Loucy (cell line): ENCODE results near the gene GSTP1.

Experiments used
- H2AFZ ChIP-seq: fragments of 200-600 bp; sonication (generic); 2 replicates; pipeline ENCODE4 v1.6.0; 2016; ENCODE audit warnings: antibody characterized with exemption, mild to moderate bottlenecking, low read length, moderate library complexity
- H3F3A ChIP-seq: fragments of 200-600 bp; 2 replicates; pipeline ENCODE4 v1.6.0; 2016; ENCODE audit warnings: antibody characterized with exemption, low read depth, mild to moderate bottlenecking
- H3K27me3 ChIP-seq: fragments of 200-600 bp; sonication (generic); 2 replicates; pipeline ENCODE4 v1.6.1; 2014; ENCODE audit warnings: low read length, mild to moderate bottlenecking; ENCODE audit not compliant: insufficient read depth, poor library complexity, severe bottlenecking
- H3K36me3 ChIP-seq: fragments of 200-600 bp; sonication (generic); 2 replicates; pipeline ENCODE4 v1.6.1; 2016; ENCODE audit warnings: low read length; ENCODE audit not compliant: insufficient read depth
- H3K4me1 ChIP-seq: fragments of 200-600 bp; sonication (generic); 2 replicates; pipeline ENCODE4 v1.5.1; 2014; ENCODE audit warnings: low read length, mild to moderate bottlenecking; ENCODE audit not compliant: insufficient read depth, poor library complexity, severe bottlenecking
- H3K4me2 ChIP-seq: fragments of 200-600 bp; sonication (generic); 2 replicates; pipeline ENCODE4 v1.6.0; 2014; ENCODE audit warnings: antibody characterized with exemption, low read length, low read depth, mild to moderate bottlenecking; ENCODE audit not compliant: poor library complexity, severe bottlenecking
- H3K4me3 ChIP-seq: fragments of 200-600 bp; sonication (generic); 2 replicates; pipeline ENCODE4 v1.5.1; 2014; ENCODE audit warnings: low read length, mild to moderate bottlenecking, mixed read lengths; ENCODE audit not compliant: poor library complexity, severe bottlenecking
- H3K79me2 ChIP-seq: fragments of 200-600 bp; sonication (generic); 2 replicates; pipeline ENCODE4 v1.6.1; 2014; ENCODE audit warnings: low read length; ENCODE audit not compliant: insufficient read depth
- H3K9ac ChIP-seq: fragments of 200-600 bp; sonication (generic); 2 replicates; pipeline ENCODE4 v1.6.0; 2014; ENCODE audit warnings: mild to moderate bottlenecking, low read depth, low read length, moderate library complexity; ENCODE audit not compliant: poor library complexity, severe bottlenecking
- H3K9me2 ChIP-seq: fragments of 200-600 bp; sonication (generic); replicated peaks from 2 replicates; pipeline ENCODE4 v1.6.1; 2016; ENCODE audit warnings: low read depth, low read length, mixed read lengths
- H3K9me3 ChIP-seq: fragments of 200-600 bp; sonication (generic); 2 replicates; pipeline ENCODE4 v1.6.1; 2014; ENCODE audit warnings: mild to moderate bottlenecking, antibody characterized with exemption, low read length, low read depth; ENCODE audit not compliant: insufficient read depth
- H4K20me1 ChIP-seq: fragments of 200-600 bp; sonication (generic); 2 replicates; pipeline ENCODE4 v1.6.0; 2014; ENCODE audit warnings: antibody characterized with exemption, low read length, mild to moderate bottlenecking; ENCODE audit not compliant: insufficient read depth, poor library complexity, severe bottlenecking
- EZH2phosphoT487 ChIP-seq: fragments of 200-600 bp; IDR thresholded peaks from 2 replicates; pipeline ENCODE4 v1.6.1; 2018; ENCODE audit warnings: antibody characterized with exemption, mild to moderate bottlenecking, moderate library complexity, borderline replicate concordance
- TF ChIP-seq, protein P1 (sequence below): fragments of 200-600 bp; sonication (generic); conservative IDR thresholded peaks from 2 replicates; pipeline ENCODE4 v1.5.1; 2014; ENCODE audit warnings: mild to moderate bottlenecking, antibody characterized with exemption, low read length

Gene GSTP1

GRCh38 chr11:67629386-67630227 lies 46.0 kb downstream of the GSTP1 start, which contains the start of gene NUDT8:
Gene NUDT8, minus strand, starts transcription at chr11:67629937. Its CDS starts 26 bp downstream, at chr11:67629911.
- Histone ChIP-seq H3K9me2 (no peaks in the 10 kb centered on the region), H3K4me3 (peak within 1 kb of the TSS; percentile 78), H3K36me3 (no peaks in the 10 kb centered on the region), H3K4me2 (peak within 1 kb of the TSS; percentile 86), H3K4me1 (peaks cover 33% of the 10 kb centered on the region), H2AFZ (peak within 1 kb of the TSS; percentile 76), H4K20me1 (peaks cover 3% of the 10 kb centered on the region), H3K79me2 (peaks cover 24% of the 10 kb centered on the region; the same call in 1 of the 2 replicates), H3K9me3 (no peaks in the 10 kb centered on the region), H3K9ac (peak within 1 kb of the TSS; percentile 76), H3K27me3 (no peaks in the 10 kb centered on the region), H3F3A (no peaks in the 10 kb centered on the region)
- no peak for TF ChIP-seq EZH2phosphoT487
- TF ChIP-seq, protein P1, sequence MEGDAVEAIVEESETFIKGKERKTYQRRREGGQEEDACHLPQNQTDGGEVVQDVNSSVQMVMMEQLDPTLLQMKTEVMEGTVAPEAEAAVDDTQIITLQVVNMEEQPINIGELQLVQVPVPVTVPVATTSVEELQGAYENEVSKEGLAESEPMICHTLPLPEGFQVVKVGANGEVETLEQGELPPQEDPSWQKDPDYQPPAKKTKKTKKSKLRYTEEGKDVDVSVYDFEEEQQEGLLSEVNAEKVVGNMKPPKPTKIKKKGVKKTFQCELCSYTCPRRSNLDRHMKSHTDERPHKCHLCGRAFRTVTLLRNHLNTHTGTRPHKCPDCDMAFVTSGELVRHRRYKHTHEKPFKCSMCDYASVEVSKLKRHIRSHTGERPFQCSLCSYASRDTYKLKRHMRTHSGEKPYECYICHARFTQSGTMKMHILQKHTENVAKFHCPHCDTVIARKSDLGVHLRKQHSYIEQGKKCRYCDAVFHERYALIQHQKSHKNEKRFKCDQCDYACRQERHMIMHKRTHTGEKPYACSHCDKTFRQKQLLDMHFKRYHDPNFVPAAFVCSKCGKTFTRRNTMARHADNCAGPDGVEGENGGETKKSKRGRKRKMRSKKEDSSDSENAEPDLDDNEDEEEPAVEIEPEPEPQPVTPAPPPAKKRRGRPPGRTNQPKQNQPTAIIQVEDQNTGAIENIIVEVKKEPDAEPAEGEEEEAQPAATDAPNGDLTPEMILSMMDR: peak; percentile 83

DNA sequence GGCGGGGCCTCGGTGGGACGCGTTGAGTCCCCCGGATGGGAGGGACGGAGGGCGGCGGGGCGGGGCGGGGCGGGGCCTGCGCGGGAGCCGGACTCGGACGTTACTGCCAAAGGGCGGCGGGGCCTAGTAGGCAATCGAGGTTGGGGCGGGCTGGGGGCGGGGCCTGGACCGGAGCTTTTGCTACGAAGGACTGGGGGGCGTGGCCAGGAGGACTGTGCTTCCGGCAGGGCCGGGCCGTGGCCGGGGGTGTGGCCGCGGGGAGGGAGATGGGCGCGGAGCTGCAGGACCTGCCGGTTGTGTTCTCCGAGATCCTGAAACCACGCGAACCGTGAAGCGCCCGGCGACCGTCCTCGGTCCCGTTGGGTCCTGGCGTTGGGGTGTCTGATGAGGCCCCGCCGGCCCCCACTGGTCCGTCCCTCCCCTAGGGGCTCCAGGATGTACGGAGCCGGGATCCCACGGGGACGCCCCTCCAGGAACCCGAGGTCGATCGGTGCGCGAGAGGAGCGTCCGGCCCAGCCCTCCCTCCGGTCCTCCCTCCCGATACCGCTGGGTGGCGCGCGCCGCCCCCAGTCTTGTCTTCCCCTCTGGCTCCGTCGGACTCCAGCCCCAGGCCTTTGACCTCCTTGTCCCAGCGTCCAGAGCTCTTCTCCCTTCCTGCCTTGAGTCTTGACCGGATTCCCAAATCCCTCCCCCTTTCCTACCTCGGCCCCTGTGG lies 46.8 kb downstream of the GSTP1 start:
- Histone ChIP-seq H2AFZ (peak overlapping the region; percentile 76), H3K4me2 (peak overlapping the region; percentile 86), H3K36me3 (no peaks in the 10 kb centered on the region), H3K27me3 (no peaks in the 10 kb centered on the region), H3F3A (no peaks in the 10 kb centered on the region), H3K79me2 (peaks cover 20% of the 10 kb centered on the region; the same call in 1 of the 2 replicates), H3K9me3 (no peaks in the 10 kb centered on the region), H3K9me2 (no peaks in the 10 kb centered on the region), H3K9ac (peak overlapping the region; percentile 76), H3K4me3 (peak overlapping the region; percentile 78), H3K4me1 (peaks cover 29% of the 10 kb centered on the region), H4K20me1 (peaks cover 3% of the 10 kb centered on the region)
- TF ChIP-seq EZH2phosphoT487: no peak
- TF ChIP-seq, protein P1: peak; percentile 77

DNA sequence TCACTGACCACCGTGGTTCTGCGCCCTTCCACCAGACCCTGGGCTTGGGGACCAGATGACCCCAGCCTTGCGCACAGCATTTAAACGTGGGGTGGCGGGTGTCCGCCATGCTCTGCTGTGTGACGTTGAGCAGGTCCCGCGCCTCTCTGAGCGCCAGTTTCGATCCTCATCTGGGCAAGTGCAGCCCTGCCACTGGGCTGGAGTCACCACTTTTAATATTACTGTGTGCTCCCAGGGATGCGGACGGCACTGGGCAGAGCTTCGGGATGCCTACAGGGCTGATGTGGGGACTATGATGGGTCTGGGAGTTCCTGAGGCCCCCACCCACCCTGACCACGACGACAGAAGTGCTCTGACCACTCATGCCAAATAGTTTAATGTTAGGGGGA lies 47.3 kb downstream of the GSTP1 start:
- Histone ChIP-seq H3K27me3 (no peaks in the 10 kb centered on the region), H2AFZ (no peak overlapping the region)

More for the DNA sequence above, 47.3 kb downstream of the GSTP1 start:
- Histone ChIP-seq H4K20me1 (peaks cover 3% of the 10 kb centered on the region), H3K79me2 (peaks cover 20% of the 10 kb centered on the region; the same call in 1 of the 2 replicates), H3K36me3 (no peaks in the 10 kb centered on the region), H3K4me3 (peak overlapping the region; percentile 78), H3K4me2 (peak overlapping the region; percentile 86), H3K9ac (peak overlapping the region; percentile 71), H3K9me2 (no peaks in the 10 kb centered on the region), H3K4me1 (peaks cover 27% of the 10 kb centered on the region), H3F3A (no peaks in the 10 kb centered on the region), H3K9me3 (no peaks in the 10 kb centered on the region)
- no peak for TF ChIP-seq EZH2phosphoT487
- TF ChIP-seq, protein P1: peak; percentile 25; the same call in 1 of the 2 replicates
